ENCODE measurements around the gene FAM9A.

- TF ChIP-seq CTCF (IDR thresholded peaks at IDR 0.05; ENCODE audit: insufficient read depth, low read depth, low read length), result no peak
- TF ChIP-seq EZH2 (IDR thresholded peaks at IDR 0.05; ENCODE audit: insufficient read depth, low read length), result no peak
These were observed 2.1 kb upstream of the FAM9A start for GRCh38 chrX:8803326-8803725.

Measured in astrocyte (in vitro differentiated cells and primary cell).